IPS-NIHi7 (cell line): Measurements from ENCODE around the gene EEPD1.
"Not testable (repeated sequence)": the region's sequence is repeated elsewhere in the genome, so short reads cannot be mapped to it uniquely, and the experiment has no call there.

Experiments
- DNase-seq: peaks from one replicate; pipeline ENCODE4 v3.0.0; 2012; ENCODE audit warnings: mixed read lengths; ENCODE audit errors: extremely low spot score

EEPD1 gene

DNA sequence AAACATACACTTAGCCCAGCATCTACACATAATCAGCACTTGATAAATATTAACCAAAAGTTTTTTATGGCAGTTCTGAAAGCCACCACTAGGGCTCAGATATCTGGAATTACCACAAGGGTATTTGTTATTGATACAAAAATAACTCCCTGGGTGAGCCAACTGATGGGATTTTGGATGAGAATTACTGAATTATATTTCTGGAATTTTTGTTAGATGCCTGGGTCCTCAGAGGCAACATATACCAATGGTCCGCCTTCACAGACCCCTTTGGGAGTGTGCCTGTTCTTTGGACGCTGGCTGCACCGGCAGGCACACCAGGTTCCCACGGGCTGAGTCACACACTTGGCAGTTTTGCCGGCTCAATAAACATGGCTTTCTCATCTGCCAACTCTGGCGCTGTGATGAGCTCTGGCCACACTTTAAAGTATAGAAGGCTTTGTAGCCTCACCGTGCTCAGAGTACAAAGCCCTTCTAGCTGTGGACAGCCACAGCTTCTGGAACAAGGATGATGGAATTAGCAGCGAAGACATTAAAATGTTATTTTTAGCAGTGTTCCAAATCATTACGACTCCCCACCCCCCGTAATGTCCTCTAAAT lies 24.5 kb upstream of the EEPD1 start:
- DNase-seq: peak; percentile 55

DNA sequence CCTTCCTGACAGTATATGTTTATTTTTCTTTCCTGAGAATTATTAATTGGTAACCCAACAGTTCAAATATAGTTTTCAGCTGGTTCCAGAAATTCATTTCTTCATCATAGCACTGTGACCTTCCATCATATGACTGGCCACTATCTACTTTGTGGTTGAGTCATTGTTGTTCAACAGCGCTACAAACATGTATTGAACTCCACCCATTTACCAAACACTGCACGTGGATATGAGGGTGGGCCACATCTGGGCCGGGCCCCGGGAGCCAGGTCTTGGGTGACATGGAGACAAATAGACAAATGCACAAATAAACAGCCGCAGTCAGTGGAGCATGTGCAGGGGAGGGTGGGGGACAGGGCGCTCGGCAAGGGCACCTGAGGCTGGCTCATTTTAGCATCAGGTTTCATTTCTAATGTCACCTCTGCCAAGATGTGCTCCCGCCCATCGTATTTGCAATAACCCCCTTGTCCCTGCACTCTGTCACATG lies 24.0 kb upstream of the EEPD1 start:
- DNase-seq: no peak

DNA sequence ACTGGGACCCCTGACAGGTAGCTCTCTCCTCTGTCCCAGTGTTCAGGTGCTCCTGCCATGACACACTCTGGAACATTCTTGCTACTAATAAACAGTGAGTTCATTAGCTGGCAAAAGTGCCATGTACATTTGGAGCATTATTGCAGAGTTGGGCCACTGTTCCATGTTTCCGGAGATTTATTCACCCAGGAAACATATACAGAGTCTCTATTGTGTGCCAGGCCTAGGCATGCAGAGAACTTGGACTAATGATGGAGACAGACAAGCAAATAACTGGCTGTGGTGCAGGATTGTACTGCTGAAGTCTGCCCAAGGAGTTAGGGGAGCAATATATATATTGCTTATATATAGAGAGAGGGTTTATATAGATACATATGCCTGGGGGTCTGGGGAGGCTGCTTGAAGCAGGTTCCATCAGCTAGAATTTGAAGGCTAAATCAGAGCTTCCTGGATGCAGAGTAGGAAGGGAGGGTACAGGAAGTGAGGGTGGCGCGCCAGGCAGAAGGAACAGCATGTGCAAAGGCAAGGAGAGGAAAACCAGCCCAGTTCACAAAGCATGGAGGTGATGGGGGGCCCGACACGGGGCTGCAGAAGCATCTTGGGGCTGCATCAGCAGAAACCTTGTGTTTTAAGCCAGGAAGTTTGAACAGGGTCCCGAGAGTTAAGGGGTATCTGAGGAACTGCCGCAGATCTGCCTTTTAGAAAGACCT lies 22.7 kb upstream of the EEPD1 start:
- DNase-seq: no peak

DNA sequence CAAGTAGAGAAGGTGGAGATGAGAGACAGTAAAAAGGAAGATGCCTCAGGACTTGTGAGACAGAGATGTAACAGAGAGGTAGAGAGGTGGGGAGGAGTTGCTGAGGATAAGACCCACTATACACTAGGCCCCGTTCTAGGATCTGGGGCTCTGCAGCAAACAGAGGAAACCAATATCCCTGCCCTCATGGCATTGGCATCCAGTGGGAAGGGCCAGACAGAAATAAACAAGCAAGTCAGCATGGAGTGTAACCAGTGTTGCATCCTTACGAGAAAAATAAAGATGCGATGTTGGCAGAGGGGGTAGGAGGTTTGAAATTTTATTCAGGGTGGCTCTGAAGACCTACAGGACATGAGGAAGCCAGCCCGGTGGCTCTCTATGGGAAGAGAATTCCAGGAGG lies 22.0 kb upstream of the EEPD1 start:
- DNase-seq: no peak

DNA sequence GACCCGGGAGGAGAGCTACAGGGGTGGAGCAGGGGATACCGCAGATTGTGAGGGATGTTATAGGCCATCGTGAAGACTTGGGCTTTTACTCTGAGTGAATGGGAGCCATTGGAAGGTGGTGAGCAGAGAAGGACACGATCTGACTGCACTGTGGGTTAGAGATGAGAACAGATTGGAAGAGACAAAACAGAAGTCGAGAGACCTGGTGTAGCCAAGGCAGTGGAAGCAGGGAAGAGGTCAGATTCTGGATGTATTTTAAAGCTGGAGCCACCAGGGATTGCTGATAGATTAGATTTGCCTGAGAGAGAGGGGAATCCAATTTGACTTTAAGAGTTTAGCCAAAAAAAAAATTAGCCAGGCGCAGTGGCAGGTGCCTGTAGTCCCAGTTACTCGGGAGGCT lies 21.6 kb upstream of the EEPD1 start:
- no peak for DNase-seq

DNA sequence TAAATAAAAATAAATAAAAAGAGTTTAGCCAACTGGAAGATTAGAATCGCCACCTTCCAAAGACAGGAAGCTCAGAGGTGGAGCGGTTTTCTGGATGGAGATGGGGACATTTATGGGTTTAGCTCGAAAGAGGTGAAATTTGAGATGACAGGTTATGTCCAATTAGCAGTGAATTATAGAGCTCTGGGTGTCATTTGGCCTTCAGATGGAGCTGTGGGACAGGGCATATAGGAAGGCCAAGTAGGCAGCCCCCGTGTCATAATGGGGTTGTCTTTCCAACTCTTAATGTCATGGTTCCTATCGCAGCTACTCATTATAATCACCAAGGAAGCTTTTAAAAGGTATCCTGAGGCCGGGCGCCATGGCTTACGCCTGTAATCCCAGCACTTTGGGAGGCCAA lies 21.0 kb upstream of the EEPD1 start:
- no peak for DNase-seq

DNA sequence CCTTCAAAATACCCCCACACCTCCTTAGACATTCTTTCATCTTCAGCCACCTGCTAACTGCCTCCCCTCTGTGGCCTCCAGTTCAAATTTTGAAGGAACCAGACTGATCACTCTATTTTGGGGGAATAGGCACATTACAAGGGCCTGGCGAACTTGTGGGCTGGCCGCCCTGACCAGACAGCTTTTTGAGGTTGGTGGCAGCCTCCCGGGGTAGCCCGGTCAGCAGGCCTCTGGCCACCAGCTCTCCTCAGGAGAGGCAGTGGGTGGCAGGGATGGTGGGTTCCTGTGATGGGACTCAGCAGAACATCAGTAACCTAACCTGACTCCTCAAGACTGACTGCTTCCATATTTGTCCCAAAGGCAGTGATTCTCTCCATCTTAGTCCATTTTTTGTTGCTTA lies 17.4 kb upstream of the EEPD1 start:
- DNase-seq: no peak

DNA sequence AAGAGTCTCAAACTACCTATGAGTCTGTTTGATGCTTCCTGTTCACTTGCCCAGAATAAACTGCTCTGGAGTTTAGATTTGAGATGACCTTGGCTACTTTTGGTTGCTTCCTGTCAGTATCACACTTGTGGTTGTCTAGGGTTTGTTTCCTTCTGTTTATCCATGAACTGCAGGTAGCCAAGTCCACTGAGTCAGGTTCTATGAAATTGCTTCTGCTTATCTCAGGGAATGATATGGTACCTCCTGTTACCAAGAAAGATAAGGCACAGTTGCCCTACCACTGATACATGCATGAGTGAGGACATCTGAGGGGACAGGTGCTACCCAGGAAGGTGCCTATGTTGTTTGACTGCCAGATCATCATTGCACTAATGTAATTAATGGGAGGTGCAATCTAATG lies 15.8 kb upstream of the EEPD1 start:
- no peak for DNase-seq

DNA sequence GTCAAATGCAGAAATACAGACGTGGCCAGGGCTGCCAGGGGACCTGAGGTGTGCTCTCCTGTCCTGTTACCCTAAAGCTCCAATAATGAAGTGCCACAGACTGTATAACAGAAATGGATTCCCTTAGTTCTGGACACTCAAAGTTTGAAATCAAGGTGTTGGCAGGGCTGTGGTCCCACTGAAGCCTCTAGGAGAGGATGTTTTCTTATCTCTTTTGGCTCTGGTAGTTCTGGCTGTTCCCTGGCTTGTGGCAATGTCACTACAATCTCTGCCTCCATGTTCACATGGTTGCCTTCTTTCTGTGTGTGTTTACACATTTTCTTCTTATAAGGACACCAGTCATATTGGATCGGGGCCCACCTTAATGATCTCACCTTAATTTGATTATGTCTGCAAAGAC lies 15.3 kb upstream of the EEPD1 start:
- DNase-seq: no peak

DNA sequence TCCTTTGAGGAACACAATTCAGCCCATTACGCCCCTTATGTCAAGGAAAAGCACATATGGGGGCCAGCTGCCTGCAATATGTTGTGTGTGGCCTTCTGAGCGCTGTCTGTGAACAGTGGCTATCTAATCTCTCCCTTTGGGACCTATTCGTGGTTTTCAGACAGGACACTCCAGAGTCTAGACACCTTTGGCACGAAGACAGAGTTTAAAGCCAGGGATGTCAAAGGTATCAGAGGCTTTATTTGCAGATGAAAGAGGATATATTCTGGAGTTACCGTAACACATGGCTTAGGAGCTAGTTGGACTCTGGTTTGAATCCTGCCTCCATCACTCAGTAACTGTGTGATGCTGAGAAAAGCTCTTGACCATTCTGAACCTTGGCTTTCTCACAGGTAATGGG lies 14.8 kb upstream of the EEPD1 start:
- DNase-seq: no peak

DNA sequence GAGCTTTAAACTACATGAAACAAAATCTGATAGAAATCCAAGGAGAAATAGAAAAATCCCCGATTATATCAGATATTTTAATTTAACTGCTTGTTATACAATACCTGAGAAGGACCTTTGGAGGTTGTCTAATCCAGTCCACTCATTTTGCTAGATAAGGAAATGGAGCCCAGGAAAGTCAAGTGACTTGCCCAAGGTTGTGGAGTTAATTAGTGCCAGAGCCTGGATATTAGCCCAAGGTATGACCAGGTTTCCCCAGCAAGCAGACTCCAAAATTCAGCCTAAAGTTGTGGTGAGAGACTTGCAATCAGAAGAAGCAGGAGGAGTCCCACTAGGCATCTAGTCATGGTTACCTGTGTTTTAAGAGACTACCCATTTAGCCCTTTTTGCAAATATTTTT lies 11.7 kb upstream of the EEPD1 start:
- DNase-seq: no peak

DNA sequence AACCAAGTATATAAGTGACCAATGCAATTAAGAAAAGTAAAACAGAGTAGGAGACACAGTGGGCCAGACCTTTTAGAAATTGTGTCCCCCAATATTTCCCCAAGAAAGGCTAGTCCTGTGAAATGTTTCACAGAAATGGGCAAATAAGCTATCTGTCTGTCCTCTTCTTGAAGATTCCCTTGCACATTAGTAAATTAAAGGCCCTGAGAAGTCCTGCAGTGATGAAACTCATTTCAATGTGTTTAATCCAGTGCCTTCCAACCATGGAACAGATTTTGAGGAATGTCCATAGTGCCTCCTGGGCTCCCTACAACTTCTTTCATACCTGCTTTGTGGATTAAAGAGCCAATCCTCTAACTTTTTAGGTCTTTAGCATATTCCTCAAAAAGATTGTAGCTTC lies 11.2 kb upstream of the EEPD1 start:
- DNase-seq: no peak

DNA sequence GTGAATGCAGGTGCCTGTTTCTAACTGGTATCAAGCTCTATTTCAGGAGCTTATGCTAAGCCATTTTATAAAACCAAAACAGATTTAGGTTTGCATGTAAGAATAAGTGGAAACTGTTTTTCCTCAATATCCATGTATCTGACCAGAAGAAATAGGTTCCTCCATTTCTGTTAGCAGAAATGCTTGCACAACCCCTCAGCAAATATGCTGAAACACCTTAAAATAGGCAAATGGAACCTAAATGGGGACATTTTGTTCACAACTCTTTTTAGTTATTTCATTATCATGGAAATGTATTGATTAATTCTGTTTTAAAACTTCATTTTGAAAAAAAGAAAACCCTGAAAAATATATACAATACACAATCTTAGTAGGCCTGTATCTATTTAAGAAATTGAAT lies 8.9 kb upstream of the EEPD1 start:
- no peak for DNase-seq

DNA sequence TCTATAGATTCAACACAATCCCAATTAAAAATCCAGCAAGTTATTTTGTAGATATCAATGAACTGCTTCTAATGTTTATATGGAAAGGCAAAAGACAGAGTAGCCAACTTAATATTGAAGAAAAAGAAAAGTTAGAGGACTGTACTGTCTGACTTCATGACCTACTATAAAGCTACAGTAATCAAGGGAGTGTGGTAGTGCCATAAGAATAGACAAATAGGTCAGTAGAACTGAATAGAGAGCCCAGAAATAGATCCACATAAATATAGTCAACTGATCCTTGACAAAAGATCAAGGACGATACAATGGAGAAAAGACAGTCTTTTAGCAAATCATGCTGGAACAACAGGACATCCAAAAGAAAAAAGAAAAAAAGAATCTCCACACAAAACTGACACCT lies 7.4 kb upstream of the EEPD1 start:
- no peak for DNase-seq

DNA sequence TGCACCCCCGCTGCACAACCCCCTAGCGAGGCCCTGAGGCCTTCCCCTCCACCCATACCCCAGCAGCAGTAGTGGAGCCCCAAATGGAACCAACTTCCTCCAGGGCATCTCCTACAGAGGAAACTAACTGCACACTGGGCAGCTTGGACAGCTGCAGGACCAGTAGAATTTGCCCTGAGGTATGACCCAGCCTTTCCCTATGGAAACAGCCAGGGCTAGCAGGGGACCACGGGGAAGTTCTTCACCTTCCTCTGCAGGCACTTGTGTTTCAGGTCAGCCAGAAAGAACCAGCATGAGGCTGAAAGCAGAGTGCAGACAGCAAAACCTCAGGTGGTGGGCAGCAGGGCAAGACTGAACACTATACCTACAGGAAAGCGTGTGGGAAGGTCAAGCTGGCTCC lies 5.7 kb upstream of the EEPD1 start:
- no peak for DNase-seq

DNA sequence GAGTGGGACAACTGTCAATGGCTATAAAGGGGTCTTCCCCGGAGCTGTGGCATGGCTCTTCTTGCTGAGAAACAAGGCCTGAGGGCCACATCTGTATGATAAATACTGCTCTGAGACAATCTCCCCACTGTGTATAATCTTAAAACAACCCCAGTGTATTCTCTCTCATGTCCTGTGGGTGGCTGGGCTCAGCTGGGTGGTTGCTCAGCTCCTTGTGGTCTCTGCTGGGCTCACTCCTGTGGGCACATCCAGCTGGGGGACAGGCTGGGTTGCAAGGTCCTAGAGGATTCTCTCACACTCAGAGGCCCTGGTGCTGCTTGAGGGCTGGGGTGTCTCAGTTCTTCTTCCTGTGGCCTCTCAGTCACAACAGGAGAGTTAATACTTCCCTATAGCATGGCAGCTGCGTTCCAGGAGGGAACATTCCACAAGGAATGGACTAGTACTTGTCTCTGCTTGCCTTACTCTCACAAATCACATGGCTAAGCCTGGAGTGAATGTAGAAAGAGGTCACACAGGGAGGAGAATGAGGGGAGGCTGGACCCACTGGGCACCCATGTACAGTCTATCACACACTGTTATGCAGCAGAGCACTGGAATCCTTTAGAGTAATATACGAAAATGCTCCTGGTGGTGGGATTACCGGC lies 4.5 kb upstream of the EEPD1 start:
- DNase-seq: no peak

DNA sequence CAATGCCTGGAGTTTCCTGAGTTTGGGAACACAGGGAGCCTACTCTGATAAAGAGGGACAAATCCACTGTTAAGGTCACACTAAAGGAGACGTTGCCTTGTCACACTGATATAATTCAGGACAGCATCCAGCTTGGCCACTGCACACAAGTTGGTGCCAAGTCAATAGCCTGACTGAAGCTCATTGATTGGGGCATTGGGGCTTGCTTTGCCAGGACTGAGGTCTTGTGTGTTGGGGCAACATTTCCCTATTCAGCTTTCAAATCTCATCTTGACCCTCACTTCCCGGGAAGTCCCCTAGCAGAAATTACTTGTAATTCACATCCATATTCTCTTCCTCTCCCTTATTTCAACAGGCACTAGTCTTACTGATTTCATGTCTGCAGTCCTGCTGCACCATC lies 3.8 kb upstream of the EEPD1 start:
- DNase-seq: not testable (repeated sequence)

DNA sequence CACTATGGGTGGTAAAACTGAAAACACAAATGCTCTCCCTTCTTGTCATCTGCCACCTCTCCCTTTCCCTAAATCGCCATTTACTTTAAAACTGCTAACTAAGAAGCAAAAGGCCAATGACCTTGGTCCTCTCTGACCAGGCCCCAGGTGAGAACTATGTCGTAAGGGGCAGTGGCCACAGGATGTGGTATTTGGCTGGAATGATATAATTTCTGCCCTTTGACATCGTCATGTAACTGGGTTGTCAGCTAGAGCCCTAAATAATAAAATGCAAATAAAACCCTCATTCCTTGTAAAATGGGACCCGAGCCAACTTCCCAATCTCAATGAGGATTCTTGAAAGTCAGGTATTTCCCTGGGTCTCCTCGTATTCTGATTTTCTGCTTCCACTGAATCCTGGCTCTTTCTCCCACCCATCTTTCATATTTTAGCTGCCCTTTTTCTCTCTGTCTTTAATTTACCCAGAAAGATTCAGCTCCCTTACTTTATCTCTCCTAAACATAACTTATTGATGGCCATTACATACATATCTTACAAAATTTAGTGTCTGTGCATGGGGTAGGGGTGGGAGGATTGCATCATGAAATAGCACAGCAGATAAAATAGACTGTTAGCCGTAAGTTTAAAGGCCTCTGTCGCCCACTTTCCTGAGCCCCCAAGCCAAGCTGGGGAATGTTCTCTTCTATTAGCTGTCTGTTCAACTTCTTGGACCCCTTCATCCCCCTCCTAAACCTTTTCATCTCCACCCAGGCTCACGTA lies 3.2 kb upstream of the EEPD1 start:
- no peak for DNase-seq

DNA sequence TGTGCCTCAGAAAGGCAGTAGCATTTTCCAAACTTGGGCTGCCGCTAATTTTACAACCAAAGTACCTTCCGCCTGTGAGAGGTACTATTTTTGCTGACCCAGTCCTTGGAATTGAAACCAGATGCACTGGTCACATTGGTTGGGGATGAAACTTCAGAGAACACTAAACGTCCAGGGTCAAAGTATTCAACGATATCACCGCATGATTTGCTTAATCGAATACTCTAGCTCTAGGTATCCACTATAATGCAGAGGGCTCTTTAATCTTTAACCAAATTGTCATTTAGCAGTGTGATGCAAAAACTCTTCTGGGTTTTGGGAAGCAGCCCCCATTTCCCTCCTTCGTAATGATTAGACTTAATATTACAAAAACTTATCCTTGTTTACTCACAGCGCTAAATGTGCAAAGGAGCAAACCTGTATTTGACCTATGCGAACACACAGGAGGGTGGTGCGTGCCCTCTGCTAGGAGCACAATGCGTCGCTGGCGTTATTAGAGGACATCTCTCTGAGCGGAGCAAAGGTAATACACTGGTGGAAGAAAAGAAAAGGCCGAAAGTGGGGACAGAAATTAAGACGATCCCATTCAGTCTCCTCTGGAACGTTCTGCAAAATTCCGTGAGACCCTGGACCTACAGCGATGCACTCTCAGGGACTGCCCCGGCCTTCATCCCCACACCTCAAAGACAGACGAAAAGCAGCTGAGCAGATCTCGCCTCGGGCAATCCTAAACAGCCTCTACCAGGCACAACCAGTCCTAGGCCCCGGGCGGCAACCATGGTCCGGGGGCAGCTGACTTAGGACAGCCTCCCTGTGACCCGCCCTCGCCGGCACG lies 916 bp upstream of the EEPD1 start:
- no peak for DNase-seq

DNA sequence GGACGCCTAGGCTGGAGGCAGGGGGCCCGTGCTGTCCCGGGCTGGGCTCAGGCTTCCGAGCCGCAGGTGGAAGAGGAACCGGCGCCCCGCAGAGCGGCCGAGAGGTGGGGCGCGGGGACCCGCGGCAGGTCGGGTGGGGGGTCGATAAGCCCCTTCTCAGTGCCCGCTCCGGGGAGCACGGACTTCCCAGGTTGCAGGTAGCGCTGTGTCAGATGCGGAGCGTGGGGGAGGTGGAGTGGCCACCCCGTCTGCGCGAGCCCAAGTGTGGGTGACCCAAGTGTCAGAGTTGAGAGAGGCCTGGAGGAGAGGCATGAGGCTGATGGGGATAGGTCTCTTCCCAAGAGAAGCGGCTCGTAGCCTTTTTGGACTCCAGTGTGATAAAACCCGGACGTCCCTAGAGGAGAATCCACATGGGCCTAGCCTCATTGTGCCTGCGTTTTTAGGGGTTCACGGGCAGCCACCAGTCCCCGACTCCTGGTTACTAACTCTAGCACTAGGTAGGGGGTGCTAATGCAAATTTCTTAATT lies 580 bp downstream of the EEPD1 start:
- DNase-seq: no peak
